ENCODE data around the gene GPR62. TPM values are rescaled to one million over a fixed set of nuclear protein-coding genes. Genes with fewer than 3 reads are reported as not detected.

Gene GPR62
- polyA plus RNA-seq, 1 of the 3 experiments (the other 2 are of a cell fraction): 0.02 TPM

DNA sequence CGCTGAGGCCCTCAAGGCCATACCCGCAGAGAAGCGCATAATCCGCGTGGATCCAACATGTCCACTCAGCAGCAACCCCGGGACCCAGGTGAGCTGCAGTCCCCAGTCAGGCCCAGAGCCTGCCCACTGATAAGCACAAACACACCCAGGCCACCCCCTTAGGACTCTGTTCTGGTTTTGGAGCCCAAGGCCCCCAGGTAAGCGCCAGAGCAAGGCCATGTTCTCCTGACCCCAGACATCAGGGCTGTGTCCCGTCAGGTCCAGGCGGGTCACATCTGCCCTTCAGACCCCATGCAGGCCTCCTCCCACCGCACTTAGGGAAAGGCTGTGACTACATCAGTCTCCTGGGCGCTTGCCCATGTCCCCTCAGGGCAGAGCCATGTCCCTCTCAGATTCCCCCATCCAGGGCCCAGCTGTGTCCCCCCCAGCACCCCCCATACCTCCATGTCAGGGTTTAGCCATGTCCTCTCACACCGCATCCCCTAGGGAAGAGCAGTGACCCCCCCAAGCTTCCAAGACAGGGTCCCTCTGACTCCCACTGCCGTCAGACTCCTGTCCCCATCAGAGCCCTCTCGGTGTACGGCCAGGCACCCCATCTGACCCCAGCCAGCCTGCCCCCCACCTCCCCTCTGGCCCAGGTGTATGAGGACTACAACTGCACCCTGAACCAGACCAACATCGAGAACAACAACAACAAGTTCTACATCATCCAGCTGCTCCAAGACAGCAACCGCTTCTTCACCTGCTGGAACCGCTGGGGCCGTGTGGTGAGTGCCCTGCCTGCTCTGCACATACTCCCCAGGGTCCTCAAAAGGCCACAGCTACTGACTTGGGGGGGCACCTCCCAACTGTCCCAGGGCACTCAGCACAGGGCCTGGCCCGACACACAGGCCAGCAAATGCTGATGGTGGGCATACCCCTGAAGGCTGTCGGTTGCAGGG is 11.5 kb upstream of the GPR62 start:
- Histone ChIP-seq H3K4me1 (ENCODE audit: control insufficient read depth in 1 of 2, insufficient read depth in 2 of 2, low read depth in 1 of 2, low read length in 1 of 2) (peaks cover 11 to 18% of the 10 kb centered on the region in 2 experiments; a peak in 3 of 4 replicates), H3K27me3 (ENCODE audit: insufficient read depth) (no peaks in the 10 kb centered on the region), H3K79me2 (ENCODE audit: insufficient read depth) (peaks cover 29% of the 10 kb centered on the region), H3K36me3 (replicated peaks in 1 of 2; ENCODE audit: control insufficient read depth in 1 of 2, insufficient read depth in 2 of 2, low read length in 1 of 2) (peaks cover 0 to 6% of the 10 kb centered on the region in 2 experiments), H3K4me3 (ENCODE audit: low read depth in 2 of 2, low read length in 1 of 2) (peak overlapping the region in 1 of 2 experiments; percentile 51; a peak in 2 of 4 replicates), H2AFZ (ENCODE audit: low read depth) (no peak overlapping the region; the same call in 1 of the 2 replicates), H3F3A (replicated peaks; ENCODE audit: insufficient read depth) (no peaks in the 10 kb centered on the region), H3K4me2 (peak overlapping the region; percentile 87), H3K9me2 (no peaks in the 10 kb centered on the region), H3K27ac (ENCODE audit: low read depth in 2 of 2, low read length in 1 of 2) (peak overlapping the region; percentile 85 to 97; a peak in 3 of 4 replicates), H4K20me1 (ENCODE audit: insufficient read depth) (0 out of 2 replicates have a peak, but pooled peaks cover 6% of the 10 kb centered on the region), H3K9me3 (no peaks in the 10 kb centered on the region), H3K9ac (peak overlapping the region; percentile 82; the same call in 1 of the 2 replicates)
- DNase-seq: no peak
- 99% methylated on average over 16 of the region's 21 CpGs for WGBS (ENCODE audit: low lambda C conversion rate)
- ChIA-PET POLR2A (interaction anchor here (0.6 to 2.3 kb wide), 5 partner anchors 20 to 52 kb away, joined by 3 to 19 read pairs (median 13); partner anchors contain the start of genes ABHD14B, PCBP4 and RPL29), CTCF (interaction anchor here (1.0 to 5.3 kb wide), 12 partner anchors 9 to 200 kb away, joined by 3 to 80 read pairs (median 7); partner anchors contain the start of genes ABHD14A, ABHD14B, DUSP7 and GPR62)
- TF ChIP-seq SIN3A (IDR thresholded peaks at IDR 0.05; ENCODE audit: borderline replicate concordance, low read depth, low read length): no peak
- TF ChIP-seq NFIC (IDR thresholded peaks at IDR 0.05; ENCODE audit: borderline replicate concordance): no peak
- TF ChIP-seq RAD21 (IDR thresholded peaks at IDR 0.05; ENCODE audit: low read length): no peak
- TF ChIP-seq CHD2 (IDR thresholded peaks at IDR 0.05; ENCODE audit: low read length, partially characterized antibody): no peak
- TF ChIP-seq JUND (IDR thresholded peaks at IDR 0.05): no peak
- no peak for TF ChIP-seq MEF2A (IDR thresholded peaks at IDR 0.05; ENCODE audit: borderline replicate concordance, low read depth)
- TF ChIP-seq REST (IDR thresholded peaks at IDR 0.05; ENCODE audit: low read depth, low read length): no peak
- no peak for TF ChIP-seq GATA2 (CRISPR knock-in tag; IDR thresholded peaks at IDR 0.05)

DNA sequence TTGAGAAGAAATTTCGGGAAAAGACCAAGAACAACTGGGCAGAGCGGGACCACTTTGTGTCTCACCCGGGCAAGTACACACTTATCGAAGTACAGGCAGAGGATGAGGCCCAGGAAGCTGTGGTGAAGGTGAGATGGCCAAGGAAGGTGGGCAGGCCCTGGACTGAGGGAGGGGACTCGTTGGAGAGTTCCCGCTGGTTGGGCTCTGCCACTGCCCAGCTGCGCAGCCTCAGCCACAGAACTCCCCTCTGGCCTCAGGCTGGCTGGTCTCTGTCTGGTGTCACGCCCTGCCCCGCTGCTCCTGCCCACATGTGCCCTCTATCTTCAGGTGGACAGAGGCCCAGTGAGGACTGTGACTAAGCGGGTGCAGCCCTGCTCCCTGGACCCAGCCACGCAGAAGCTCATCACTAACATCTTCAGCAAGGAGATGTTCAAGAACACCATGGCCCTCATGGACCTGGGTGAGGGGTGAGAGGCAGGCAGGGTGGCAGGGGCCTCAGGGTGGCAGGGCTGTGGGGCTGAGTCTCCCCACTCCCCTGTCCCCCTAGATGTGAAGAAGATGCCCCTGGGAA is 10.6 kb upstream of the GPR62 start:
- no peak overlapping the region for H3K4me2 ChIP-seq
- H3F3A ChIP-seq (replicated peaks; ENCODE audit: insufficient read depth): no peaks in the 10 kb centered on the region
- peaks cover 11 to 18% of the 10 kb centered on the region in 2 experiments; a peak in 3 of 4 replicates for H3K4me1 ChIP-seq (ENCODE audit: control insufficient read depth in 1 of 2, insufficient read depth in 2 of 2, low read depth in 1 of 2, low read length in 1 of 2)
- no peaks in the 10 kb centered on the region for H3K9me3 ChIP-seq
- POLR2A ChIA-PET: interaction anchor here (1.4 kb wide), 1 partner anchor 29 kb away, joined by 3 read pairs; the partner anchor contains the start of gene ABHD14B
- H3K9me2 ChIP-seq: no peaks in the 10 kb centered on the region
- H3K9ac ChIP-seq: no peak overlapping the region
- H3K27me3 ChIP-seq (ENCODE audit: insufficient read depth): no peaks in the 10 kb centered on the region
- no peak overlapping the region for H3K4me3 ChIP-seq (ENCODE audit: low read depth in 2 of 2, low read length in 1 of 2)
- WGBS (ENCODE audit: low lambda C conversion rate): 89% methylated on average over 11 of the region's 11 CpGs
- no peak overlapping the region for H2AFZ ChIP-seq (ENCODE audit: low read depth)
- H3K27ac ChIP-seq (ENCODE audit: low read depth in 2 of 2, low read length in 1 of 2): no peak overlapping the region
- TF ChIP-seq MXI1 (IDR thresholded peaks at IDR 0.05; ENCODE audit: low read depth, low read length) (no peak), TCF12 (IDR thresholded peaks at IDR 0.05) (no peak), CTCF (IDR thresholded peaks at IDR 0.05) (no peak), RCOR1 (IDR thresholded peaks at IDR 0.05; ENCODE audit: low read length) (no peak), JUND (IDR thresholded peaks at IDR 0.05) (no peak), SMC3 (IDR thresholded peaks at IDR 0.05; ENCODE audit: low read depth, low read length) (no peak), NFIC (IDR thresholded peaks at IDR 0.05; ENCODE audit: borderline replicate concordance) (no peak), TEAD4 (IDR thresholded peaks at IDR 0.05; ENCODE audit: borderline replicate concordance, insufficient read depth) (no peak), NRF1 (IDR thresholded peaks at IDR 0.05; ENCODE audit: low read depth, low read length) (no peak), FOSL2 (IDR thresholded peaks at IDR 0.05; ENCODE audit: borderline replicate concordance, low read depth) (no peak), GATA2 (CRISPR knock-in tag; IDR thresholded peaks at IDR 0.05) (no peak)
- TF ChIP-seq, protein P1, sequence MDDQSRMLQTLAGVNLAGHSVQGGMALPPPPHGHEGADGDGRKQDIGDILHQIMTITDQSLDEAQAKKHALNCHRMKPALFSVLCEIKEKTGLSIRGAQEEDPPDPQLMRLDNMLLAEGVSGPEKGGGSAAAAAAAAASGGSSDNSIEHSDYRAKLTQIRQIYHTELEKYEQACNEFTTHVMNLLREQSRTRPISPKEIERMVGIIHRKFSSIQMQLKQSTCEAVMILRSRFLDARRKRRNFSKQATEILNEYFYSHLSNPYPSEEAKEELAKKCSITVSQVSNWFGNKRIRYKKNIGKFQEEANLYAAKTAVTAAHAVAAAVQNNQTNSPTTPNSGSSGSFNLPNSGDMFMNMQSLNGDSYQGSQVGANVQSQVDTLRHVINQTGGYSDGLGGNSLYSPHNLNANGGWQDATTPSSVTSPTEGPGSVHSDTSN (IDR thresholded peaks at IDR 0.05): no peak
- H4K20me1 ChIP-seq (ENCODE audit: insufficient read depth): 0 out of 2 replicates have a peak, but pooled peaks cover under 1% of the 10 kb centered on the region
- CTCF ChIA-PET: interaction anchor here (1.0 to 5.3 kb wide), 3 partner anchors 30 to 111 kb away, joined by 3 to 80 read pairs (median 3); partner anchors contain the start of genes ABHD14A, ABHD14B and DUSP7
- peaks cover 0 to 2% of the 10 kb centered on the region in 2 experiments for H3K36me3 ChIP-seq (replicated peaks in 1 of 2; ENCODE audit: control insufficient read depth in 1 of 2, insufficient read depth in 2 of 2, low read length in 1 of 2)
- DNase-seq: no peak
- H3K79me2 ChIP-seq (ENCODE audit: insufficient read depth): peaks cover 21% of the 10 kb centered on the region
